Duodenal mucosa (tissue), 2 donors: ENCODE data around the gene ARAP1.
A peak's percentile ranks its signal among the peaks of the same experiment; 100 is the strongest.

Source experiments
- H3K27ac ChIP-seq: one replicate; pipeline ENCODE4 v1.7.0; 2013; ENCODE audit warnings: low read depth, low read length
- H3K27me3 ChIP-seq, 2 donors: one replicate each; pipeline ENCODE4 v1.7.0; 2013; ENCODE audit warnings: low read length in 2 of 2, control low read depth in 1 of 2; ENCODE audit not compliant: insufficient read depth in 2 of 2, control insufficient read depth in 1 of 2
- H3K36me3 ChIP-seq, 2 donors: one replicate each; pipeline ENCODE4 v1.7.0; 2013; ENCODE audit warnings: low read length in 2 of 2, control low read depth in 1 of 2; ENCODE audit not compliant: insufficient read depth in 2 of 2, control insufficient read depth in 1 of 2
- H3K4me1 ChIP-seq, 2 donors: one replicate each; pipeline ENCODE4 v1.7.0; 2013; ENCODE audit warnings: low read length in 2 of 2, control low read depth in 1 of 2; ENCODE audit not compliant: insufficient read depth in 2 of 2, control insufficient read depth in 1 of 2
- H3K4me3 ChIP-seq, 2 donors: one replicate each; pipeline ENCODE4 v1.7.0; 2013; ENCODE audit warnings: low read length in 2 of 2, low read depth in 1 of 2
- H3K9ac ChIP-seq, 2 donors: one replicate each; pipeline ENCODE4 v1.7.0; 2013; ENCODE audit warnings: low read length in 2 of 2, low read depth in 1 of 2
- H3K9me3 ChIP-seq, 2 donors: one replicate each; pipeline ENCODE4 v1.7.0; 2013; ENCODE audit warnings: low read length in 2 of 2, control low read depth in 1 of 2; ENCODE audit not compliant: control insufficient read depth in 1 of 2

The ARAP1 gene

DNA sequence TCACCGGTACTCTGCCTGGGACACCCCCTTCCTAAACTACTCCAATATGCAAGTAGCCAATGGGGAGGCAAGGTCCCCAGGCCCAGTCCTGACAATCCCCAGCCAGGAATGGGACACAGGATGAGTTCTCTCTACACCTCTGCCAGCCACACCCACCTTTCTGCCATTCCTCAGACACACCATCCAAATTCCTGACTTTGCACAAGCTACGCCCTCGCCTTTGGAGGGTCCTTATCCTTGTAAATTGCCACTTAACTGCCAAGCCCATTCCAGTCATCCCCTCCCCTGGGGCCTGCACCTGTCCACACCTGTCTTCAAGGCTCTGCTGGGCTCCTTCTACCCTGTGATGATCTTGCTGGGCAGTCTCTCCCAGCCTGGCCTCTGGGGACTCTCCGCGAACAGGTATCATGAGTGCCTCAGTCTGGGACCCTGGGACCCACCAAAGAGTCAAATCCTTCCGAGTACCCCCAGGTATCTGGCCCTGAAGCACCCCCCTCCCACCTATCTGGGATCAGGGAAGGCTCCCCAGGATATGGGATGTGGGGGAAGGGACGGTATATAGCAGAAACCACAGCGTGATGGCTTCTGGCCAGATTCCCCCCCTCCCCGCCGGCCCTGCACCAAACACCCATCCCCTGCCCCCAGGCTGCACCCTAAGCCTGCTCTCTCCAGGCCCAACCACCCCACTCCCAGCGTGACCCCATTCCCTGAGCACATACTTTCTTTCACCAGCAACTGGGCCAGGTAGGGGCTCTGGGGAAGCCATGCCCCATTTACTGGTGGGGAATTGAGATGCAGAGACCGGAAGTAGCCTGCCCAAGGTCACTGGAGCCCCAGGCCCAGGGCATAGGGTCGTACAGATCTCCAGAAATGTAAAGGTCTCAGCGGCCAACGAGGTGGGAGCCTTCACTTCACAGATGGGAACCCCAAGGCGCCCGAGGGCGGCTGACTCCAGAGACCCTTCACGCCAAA is 806 bp downstream of the ARAP1 start:
- peaks cover 0 to 6% of the 10 kb centered on the region in 2 donors for H3K36me3 ChIP-seq
- peak overlapping the region; percentile 65 to 80 for H3K9ac ChIP-seq
- H3K4me1 ChIP-seq, result peaks cover 16 to 29% of the 10 kb centered on the region in 2 donors
- no peaks in the 10 kb centered on the region for H3K27me3 ChIP-seq
- no peaks in the 10 kb centered on the region for H3K9me3 ChIP-seq
- H3K27ac ChIP-seq, result no peak overlapping the region
- H3K4me3 ChIP-seq, result peak overlapping the region; percentile 72 to 83

DNA sequence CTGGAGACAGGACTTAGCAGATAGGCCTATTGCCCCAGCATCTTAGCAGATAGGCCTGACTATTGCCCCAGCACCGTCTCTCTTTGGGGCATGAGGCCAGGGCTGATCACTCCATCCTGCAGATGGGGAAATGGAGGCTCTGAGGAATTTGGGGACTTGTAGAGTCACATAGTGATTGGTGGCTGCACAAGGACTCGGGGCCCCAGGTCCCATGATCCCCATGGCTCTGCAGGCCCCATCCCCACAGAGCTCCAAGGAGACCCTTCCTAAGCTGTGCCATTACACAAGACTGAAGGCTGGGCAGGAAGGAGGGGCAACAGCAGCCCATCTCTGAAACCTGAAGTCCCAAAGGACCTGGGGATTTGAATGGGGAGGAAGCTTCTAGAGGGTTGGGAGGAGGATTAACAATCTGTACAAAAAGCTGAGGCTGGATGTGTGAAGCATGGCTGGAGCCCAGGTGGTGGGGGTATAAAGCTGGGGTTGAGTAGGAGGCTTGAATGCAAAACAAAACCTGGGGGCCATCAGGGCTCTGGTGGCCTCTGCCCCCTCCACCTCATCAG is 1.6 kb downstream of the ARAP1 start:
- no peaks in the 10 kb centered on the region for H3K9me3 ChIP-seq
- peaks cover 21 to 29% of the 10 kb centered on the region in 2 donors for H3K4me1 ChIP-seq
- H3K4me3 ChIP-seq, result no peak overlapping the region
- H3K9ac ChIP-seq, result no peak overlapping the region
- H3K27ac ChIP-seq, result no peak overlapping the region
- no peaks in the 10 kb centered on the region for H3K27me3 ChIP-seq
- H3K36me3 ChIP-seq, result no peaks in the 10 kb centered on the region

DNA sequence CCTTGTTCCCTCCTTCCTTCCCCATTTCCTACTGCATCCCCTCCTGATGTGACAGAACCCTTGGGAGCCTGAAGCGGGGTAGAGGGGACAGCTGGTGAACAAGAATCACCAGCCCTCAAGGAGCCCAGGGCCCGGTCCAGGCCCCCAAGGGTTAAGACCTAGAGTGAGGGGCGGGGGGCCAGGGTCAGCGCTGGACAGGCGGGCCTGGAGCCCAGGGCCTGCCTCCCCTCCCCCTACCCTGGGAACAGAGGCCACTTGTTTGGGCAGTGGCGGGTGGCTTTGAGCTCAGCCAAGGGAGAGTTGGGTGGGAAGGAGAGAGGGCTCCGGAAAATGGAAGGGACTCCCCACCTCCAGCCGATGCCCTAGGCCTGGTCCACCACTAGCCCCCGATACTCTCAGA is 2.1 kb downstream of the ARAP1 start:
- peaks cover 22 to 29% of the 10 kb centered on the region in 2 donors for H3K4me1 ChIP-seq
- H3K27ac ChIP-seq, result no peak overlapping the region
- H3K36me3 ChIP-seq, result no peaks in the 10 kb centered on the region
- no peak overlapping the region for H3K4me3 ChIP-seq
- H3K27me3 ChIP-seq, result no peaks in the 10 kb centered on the region
- H3K9me3 ChIP-seq, result no peaks in the 10 kb centered on the region
- H3K9ac ChIP-seq, result no peak overlapping the region

DNA sequence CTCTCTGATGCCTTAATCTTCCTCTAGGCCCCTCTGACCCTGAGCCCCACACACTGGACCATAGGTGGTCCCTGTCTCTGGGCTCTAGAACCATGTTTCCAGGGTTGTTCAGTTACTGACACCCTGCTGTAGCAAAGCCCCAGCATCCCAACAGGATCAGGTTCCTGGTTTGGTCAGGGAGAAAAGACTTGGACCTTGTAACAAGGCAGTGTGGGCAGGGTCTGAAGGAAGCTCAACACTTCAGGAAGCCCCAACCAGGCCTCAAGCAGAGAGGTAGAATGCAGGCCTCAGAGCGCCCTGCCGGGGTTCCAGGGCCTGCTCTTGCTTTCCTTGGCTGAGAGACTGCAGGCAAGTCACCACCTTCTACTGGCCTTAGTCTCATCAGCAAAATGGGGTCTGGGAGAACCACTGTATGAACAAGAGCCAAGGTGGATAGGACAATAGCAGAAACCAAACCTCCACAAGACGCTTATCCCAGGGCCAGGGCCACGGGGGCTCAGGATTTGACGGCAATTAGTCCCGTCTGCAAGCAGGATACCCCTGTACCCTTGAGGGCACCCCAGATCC is 4.8 kb downstream of the ARAP1 start:
- no peaks in the 10 kb centered on the region for H3K27me3 ChIP-seq
- no peaks in the 10 kb centered on the region for H3K9me3 ChIP-seq
- H3K27ac ChIP-seq, result no peak overlapping the region
- no peak overlapping the region for H3K4me3 ChIP-seq
- H3K36me3 ChIP-seq, result no peaks in the 10 kb centered on the region
- no peak overlapping the region for H3K9ac ChIP-seq
- H3K4me1 ChIP-seq, result peaks cover 15 to 31% of the 10 kb centered on the region in 2 donors

DNA sequence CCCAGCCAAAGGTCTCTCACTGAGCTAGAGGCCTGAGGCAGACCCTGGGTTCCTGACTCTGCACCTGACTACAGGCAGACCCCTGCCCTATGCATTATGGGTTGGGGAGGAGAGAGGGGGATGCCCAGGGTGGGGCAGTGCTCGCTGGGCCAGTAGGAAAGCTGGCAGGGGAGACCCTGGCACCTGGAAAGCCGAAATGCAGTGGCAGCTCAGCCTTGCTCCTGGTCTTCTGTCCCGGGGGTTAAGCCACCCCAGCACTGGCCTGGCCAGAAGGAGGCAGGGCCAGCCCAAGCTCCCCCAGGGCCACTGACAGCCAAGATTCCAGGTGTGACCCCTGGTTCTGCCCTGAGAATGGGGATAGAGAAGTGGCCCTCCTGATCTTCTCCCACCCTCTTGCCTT is 5.4 kb downstream of the ARAP1 start:
- no peak overlapping the region for H3K27ac ChIP-seq
- no peaks in the 10 kb centered on the region for H3K27me3 ChIP-seq
- H3K9me3 ChIP-seq, result no peaks in the 10 kb centered on the region
- H3K4me3 ChIP-seq, result no peak overlapping the region
- no peak overlapping the region for H3K9ac ChIP-seq
- H3K4me1 ChIP-seq, result peaks cover 19 to 28% of the 10 kb centered on the region in 2 donors
- no peaks in the 10 kb centered on the region for H3K36me3 ChIP-seq

DNA sequence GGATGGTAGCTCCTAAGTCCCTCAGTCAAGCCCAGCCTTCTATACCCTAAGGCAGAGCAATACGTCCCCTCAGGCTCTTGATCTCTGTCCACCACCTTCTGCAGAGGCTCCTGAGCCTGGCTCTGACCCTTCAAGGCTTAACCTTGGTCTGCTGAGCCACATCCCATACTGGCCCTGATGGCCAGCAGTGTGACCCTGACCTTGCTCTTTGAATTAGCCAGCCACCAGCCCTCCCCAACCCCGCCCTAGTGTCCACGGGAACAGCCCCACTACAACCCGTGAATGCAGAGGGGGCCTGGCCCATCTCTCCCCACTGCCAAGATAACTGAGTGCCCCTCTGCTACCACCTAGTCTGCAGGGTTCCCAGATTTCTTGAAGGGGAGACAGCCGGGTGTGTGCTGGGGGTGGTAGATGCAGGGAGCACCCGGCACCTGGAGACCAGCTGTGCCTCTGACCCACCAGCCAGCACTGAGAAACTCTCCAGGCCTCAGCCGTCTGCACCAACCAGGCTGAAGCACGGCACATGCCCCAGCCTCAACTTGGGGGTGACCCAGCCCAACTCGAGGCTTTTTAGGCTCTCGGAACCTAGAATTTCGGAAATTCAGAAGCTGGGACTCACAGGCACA is 6.2 kb downstream of the ARAP1 start:
- no peak overlapping the region for H3K9ac ChIP-seq
- no peak overlapping the region for H3K27ac ChIP-seq
- no peak overlapping the region for H3K4me3 ChIP-seq
- no peaks in the 10 kb centered on the region for H3K36me3 ChIP-seq
- peaks cover 17 to 28% of the 10 kb centered on the region in 2 donors for H3K4me1 ChIP-seq
- no peaks in the 10 kb centered on the region for H3K9me3 ChIP-seq
- H3K27me3 ChIP-seq, result no peaks in the 10 kb centered on the region

DNA sequence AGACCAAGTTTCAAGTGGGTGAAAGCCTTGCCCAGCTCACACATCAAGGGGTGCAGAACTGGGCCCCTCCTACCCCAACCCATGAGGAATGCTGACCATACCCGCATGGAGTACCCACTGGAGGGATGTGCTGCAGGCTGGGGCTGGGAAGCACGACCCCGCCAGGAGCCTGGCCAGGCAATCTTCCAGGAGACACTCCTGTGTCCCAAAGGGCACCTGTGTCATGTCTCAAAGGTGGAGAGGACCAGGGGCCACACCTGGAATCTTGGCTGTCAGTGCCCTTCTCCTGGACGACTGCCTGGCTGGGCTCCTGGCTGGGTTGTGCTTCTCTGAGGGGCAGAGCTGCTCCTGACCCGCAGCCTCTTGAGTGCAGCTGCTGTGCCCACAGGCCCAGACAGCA is 6.7 kb downstream of the ARAP1 start:
- H3K27me3 ChIP-seq, result no peaks in the 10 kb centered on the region
- H3K4me3 ChIP-seq, result no peak overlapping the region
- no peaks in the 10 kb centered on the region for H3K9me3 ChIP-seq
- H3K4me1 ChIP-seq, result peaks cover 17 to 26% of the 10 kb centered on the region in 2 donors
- H3K27ac ChIP-seq, result no peak overlapping the region
- no peak overlapping the region for H3K9ac ChIP-seq
- H3K36me3 ChIP-seq, result no peaks in the 10 kb centered on the region

DNA sequence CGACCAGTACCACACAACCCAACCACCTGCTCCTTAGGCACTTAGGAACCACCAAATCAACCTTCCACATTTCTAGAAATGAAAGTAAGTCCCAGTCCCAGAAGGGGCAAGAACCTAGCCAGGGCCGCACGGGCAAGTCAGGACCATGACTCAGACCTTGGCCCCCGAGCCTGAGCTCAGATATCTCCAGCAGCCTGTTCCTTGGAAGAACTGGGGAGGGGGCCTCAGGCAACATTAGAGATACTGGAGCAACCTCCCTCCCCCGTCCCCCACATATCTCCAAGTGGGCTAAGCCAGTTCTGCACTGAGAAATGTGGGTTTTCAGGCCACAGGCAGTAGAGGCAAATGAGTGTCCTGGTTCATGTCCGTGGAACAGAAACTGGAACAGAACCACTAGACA is 7.7 kb downstream of the ARAP1 start:
- Histone ChIP-seq H3K27me3 (no peaks in the 10 kb centered on the region), H3K9me3 (no peaks in the 10 kb centered on the region), H3K9ac (no peak overlapping the region), H3K36me3 (no peaks in the 10 kb centered on the region), H3K27ac (no peak overlapping the region), H3K4me3 (no peak overlapping the region), H3K4me1 (peaks cover 21 to 36% of the 10 kb centered on the region in 2 donors)

DNA sequence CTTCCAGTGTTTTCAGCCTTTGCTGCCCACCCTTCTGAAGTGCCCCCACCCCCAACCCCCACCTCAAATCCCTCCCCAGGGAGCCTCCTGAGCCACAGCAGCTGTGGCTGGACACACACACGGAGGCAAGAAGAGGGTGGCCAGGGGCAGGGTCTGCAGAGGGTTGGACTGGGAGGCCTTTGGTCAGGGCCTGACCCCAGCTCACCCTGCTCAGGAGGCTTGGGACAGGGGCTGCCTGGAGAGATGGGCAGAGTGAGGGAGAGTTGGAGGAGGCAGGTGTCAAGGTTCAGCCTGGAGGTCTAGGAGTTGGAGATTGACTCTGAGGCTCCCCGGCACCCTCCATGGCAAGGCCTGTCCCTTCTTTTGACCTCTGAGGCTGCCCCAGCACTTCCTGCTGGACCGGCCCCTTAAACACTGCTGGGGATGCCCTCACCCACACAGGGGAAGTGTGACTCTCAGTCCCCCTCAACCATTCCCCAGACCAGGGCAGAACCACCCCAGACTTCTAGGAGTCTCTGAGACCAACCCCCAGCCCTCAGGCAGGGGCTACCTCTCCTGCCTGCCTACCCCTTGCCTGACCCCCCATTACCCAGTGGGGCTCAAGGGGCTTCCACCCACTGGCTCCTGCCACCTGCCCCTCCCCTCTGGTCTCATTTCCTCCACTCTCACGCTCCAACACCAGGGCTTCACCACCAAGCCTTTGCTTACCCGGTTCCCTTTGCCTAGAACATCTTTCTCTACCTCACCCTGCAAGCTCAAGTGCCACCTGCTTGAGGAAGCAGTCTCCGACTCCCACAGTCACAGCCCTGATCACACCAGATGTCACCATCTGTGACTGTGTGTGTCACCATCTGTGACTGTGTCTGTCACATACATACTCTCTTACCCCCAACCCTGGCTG is 8.6 kb downstream of the ARAP1 start:
- Histone ChIP-seq H3K9me3 (no peaks in the 10 kb centered on the region), H3K36me3 (no peaks in the 10 kb centered on the region), H3K27me3 (no peaks in the 10 kb centered on the region), H3K4me3 (no peak overlapping the region), H3K27ac (no peak overlapping the region), H3K9ac (no peak overlapping the region), H3K4me1 (peaks cover 25 to 35% of the 10 kb centered on the region in 2 donors)
